ENCODE measurements around the gene ATG101.

The ATG101 gene, protein sequence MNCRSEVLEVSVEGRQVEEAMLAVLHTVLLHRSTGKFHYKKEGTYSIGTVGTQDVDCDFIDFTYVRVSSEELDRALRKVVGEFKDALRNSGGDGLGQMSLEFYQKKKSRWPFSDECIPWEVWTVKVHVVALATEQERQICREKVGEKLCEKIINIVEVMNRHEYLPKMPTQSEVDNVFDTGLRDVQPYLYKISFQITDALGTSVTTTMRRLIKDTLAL

GRCh38 chr12:52069327-52070184, at the start of gene ATG101:
ATG101 (plus strand) TSS chr12:52069978; CDS start chr12:52073651, 3,673 bp downstream.
- DNase-seq (ENCODE audit: low spot score): peak; percentile 94

DNA sequence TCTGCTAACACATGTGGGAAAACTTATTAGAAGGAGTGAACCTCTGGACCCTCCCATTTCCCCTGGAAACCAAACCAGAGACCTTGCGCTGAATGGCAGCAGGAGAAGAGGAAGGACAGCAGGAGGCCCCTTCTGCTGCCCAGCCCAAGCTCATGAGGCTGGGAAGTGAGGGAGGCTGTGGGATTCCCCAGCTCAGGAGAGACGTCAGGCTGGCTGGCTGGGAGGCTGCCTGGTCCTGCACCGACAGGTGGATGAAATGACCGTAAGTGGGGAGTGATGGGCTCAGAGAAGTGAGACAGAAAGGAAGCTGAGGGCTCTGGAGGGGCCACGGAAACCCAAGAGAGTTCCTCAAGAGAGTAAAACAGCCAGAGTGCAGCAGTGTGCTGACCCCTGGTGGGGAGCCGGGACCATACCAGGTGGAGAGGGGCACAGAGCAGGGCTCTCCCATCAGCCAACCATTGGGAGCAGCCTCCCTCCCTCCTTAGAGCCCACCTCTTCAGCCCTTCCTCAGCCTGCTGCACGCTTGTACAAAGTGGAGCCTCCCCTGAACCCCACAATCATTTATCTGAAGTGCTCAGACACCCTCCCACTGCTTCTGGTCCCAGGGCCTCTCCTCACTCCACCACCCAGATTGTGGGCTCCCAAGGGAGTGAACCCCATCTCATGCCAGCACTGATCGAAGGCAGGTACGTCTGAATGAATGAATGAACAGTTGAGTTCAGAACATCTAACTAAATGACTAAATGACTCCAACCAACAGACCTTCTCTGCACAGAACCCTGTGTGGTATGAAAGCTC, 49.0 kb upstream of the ATG101 start:
- DNase-seq (ENCODE audit: low spot score): no peak

- DNase-seq (ENCODE audit: low spot score): no peak
Observed at GRCh38 chr12:52022841-52023181, 47.0 kb upstream of the ATG101 start.

- peak; percentile 52 for DNase-seq (ENCODE audit: low spot score)
Observed at GRCh38 chr12:52023182-52023975, 46.4 kb upstream of the ATG101 start.

DNA sequence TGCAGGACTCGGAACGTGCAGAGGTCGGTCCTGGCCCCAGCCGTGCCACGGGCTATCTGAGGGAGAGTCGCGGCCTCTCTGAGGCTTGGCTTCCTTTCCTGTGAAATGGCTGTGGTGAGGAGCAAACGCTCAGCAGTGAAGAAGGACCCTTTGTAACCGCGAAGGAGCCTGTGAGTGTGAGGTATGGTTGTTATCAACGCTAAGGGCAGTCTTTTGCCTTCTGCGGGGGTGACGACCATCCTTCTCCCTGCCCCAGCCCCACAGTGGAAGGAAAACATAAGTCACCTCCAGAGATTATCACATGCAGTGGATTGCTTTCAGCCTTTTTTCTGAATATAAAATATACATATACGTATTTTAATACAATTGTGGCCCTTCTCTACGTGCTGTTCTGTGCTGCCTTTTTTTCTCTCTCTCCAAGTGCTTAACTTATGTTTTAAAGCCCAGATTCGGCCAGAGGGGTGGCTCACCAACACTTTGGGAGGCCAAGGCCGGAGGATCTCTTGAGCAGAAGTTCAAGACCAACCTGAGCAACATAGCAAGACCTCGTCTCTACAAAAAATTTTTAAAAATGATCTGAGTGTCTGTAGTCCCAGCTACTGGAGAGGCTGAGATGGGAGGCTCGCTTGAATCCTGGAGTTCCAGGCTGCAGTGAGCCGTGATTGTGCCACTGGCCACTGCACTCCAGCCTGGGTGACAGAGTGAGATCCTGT, 45.6 kb upstream of the ATG101 start:
- no peak for DNase-seq (ENCODE audit: low spot score)

GRCh38 chr12:52024845-52025230, 44.9 kb upstream of the ATG101 start:
- DNase-seq (ENCODE audit: low spot score): peak; percentile 47

GRCh38 chr12:52026263-52026662, 43.5 kb upstream of the ATG101 start:
- no peak for DNase-seq (ENCODE audit: low spot score)

GRCh38 chr12:52027085-52027843, 42.5 kb upstream of the ATG101 start:
- DNase-seq (ENCODE audit: low spot score): no peak

GRCh38 chr12:52029685-52030084, 40.1 kb upstream of the ATG101 start:
- no peak for DNase-seq (ENCODE audit: low spot score)

- peak; percentile 78 for DNase-seq (ENCODE audit: low spot score)
Observed at GRCh38 chr12:52032446-52032803, 37.4 kb upstream of the ATG101 start.

GRCh38 chr12:52032804-52033445, 36.9 kb upstream of the ATG101 start:
- peak; percentile 95 for DNase-seq (ENCODE audit: low spot score)

GRCh38 chr12:52033446-52034140, 36.2 kb upstream of the ATG101 start:
- DNase-seq (ENCODE audit: low spot score): no peak

- no peak for DNase-seq (ENCODE audit: low spot score)
Observed at GRCh38 chr12:52035190-52035589, 34.6 kb upstream of the ATG101 start.

DNA sequence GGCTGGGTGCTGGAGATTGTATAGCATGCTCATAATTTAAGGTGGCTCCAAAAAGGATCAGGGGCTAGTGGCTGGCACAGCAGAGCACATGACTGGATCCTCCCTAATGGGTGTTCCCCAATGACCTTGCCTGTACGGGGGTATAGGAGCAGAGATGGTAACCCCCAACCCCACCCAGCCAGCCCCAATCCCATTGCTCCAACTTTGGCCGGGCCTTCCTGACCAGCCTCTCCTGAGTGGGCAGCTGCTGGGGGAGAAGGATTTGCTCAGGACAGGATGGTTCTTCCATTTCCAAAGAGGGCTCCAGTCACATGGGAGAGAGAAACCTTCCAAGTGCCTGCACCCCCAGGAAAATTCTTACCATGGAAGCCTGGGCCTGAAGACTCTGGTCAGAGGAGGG, 33.9 kb upstream of the ATG101 start:
- DNase-seq (ENCODE audit: low spot score): no peak

GRCh38 chr12:52036587-52037171, 33.1 kb upstream of the ATG101 start:
- no peak for DNase-seq (ENCODE audit: low spot score)

- no peak for DNase-seq (ENCODE audit: low spot score)
Observed at GRCh38 chr12:52037248-52037861, 32.4 kb upstream of the ATG101 start.

DNA sequence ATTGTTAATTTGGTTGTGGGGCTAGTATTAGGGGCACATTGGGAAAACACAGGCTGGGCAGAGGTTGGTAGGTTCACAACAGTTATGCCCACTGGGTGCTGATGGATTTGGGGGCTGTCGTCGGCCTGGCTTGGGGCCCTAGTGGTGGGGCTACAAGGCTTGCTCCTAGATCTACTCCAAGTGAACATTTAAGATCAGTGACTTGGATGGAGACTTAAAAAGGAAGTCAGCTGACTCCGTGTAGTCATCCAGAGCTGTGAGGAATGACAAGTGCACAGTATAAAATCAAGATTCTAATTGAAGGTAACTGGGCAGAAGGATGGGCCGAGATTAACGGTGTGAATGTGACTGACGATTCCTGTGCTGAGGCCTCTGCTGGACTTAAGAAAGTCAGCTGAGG, 31.3 kb upstream of the ATG101 start:
- no peak for DNase-seq (ENCODE audit: low spot score)

- no peak for DNase-seq (ENCODE audit: low spot score)
Observed at GRCh38 chr12:52041035-52041434, 28.7 kb upstream of the ATG101 start.

DNA sequence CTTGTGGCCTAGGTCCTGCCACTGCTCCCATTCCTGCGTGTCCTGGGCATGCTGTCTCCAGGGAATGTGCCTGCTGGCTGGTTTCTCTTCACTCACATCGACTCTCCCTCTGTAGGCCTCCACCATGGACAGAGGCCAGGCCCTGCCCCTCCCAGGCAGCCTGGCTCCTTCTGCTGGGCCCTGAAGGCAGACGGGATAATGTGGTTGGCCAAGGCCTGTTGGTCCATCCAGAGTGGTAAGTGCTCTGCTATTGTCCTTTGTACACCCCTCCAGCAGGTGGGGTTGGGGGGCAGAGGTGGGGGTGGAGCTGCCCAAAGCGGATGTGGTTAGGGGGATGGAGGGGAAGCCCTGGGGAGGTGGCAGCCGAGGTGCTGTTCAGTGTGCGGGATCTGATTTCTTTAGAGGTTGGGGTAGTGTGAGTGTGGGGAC, 28.1 kb upstream of the ATG101 start:
- DNase-seq (ENCODE audit: low spot score): no peak
